ENCODE results near the gene ZNF410.

ZNF410 gene

DNA sequence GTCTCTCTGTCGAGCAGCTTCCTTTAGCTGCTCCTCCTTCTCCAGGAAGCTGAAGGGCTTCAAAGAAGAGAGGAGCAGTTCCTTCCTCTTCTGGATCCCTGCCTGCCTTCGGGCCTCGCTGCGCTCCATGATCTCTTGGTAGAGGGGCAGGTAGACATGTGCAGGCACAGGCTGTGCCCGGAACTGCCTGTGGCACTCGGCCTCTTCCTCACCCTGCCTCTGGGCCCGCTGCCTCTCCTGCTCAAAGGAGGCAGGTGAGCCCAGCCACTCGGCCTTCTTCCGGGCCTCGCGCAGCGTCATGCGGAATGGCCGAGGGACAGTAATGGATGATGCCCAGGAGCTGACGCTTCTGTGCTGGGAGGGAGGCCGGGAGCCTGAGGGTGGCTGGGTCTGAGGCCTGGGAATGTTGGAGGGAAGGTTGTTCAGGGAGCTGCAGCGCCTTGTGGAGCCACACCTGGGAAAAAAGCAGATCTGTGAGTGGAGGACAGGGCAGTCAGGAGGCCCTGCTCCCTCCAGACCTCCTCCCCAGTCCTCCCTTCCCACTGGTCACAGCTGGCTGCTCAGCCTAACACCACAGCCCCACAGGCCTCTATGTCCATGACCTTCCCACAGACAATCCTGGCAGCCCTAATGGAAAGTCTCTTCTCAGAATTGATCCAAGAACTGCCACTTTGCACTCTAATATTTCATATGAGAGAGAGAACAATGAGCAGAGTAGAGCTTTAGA, 57.9 kb downstream of the ZNF410 start:
- Mint-ChIP-seq H3K27ac (ENCODE audit: low read depth) (no peak overlapping the region), H3K27me3 (no peaks in the 10 kb centered on the region), H3K4me1 (peaks cover under 1% of the 10 kb centered on the region), H3K4me3 (no peak overlapping the region), H3K36me3 (ENCODE audit: insufficient read depth) (peaks cover 4% of the 10 kb centered on the region), H3K9me3 (no peaks in the 10 kb centered on the region)
- ATAC-seq (replicated peaks; ENCODE audit: extremely low read depth, poor library complexity, severe bottlenecking) (no peak), DNase-seq (ENCODE audit: low spot score in 2 of 2) (no peak)

- no peaks in the 10 kb centered on the region for H3K27me3 Mint-ChIP-seq
- no peak for ATAC-seq (replicated peaks; ENCODE audit: extremely low read depth, poor library complexity, severe bottlenecking)
- peaks cover 10% of the 10 kb centered on the region for H3K36me3 Mint-ChIP-seq (ENCODE audit: insufficient read depth)
- no peaks in the 10 kb centered on the region for H3K9me3 Mint-ChIP-seq
- H3K4me1 Mint-ChIP-seq: peaks cover 6% of the 10 kb centered on the region
- no peak overlapping the region for H3K27ac Mint-ChIP-seq (ENCODE audit: low read depth)
- H3K4me3 Mint-ChIP-seq: no peak overlapping the region
- DNase-seq (ENCODE audit: low spot score in 2 of 2): no peak
Observed at GRCh38 chr14:73945159-73945670, 58.6 kb downstream of the ZNF410 start.

- peak within 1 kb of the TSS; percentile 97 for H3K27ac Mint-ChIP-seq (ENCODE audit: low read depth)
- peaks cover 24% of the 10 kb centered on the region for H3K36me3 Mint-ChIP-seq (ENCODE audit: insufficient read depth)
- H3K9me3 Mint-ChIP-seq: no peaks in the 10 kb centered on the region
- H3K27me3 Mint-ChIP-seq: no peaks in the 10 kb centered on the region
- H3K4me1 Mint-ChIP-seq: peaks cover 14% of the 10 kb centered on the region
- peak; percentile 96 for ATAC-seq (replicated peaks; ENCODE audit: extremely low read depth, poor library complexity, severe bottlenecking)
- peak within 1 kb of the TSS; percentile 98 for H3K4me3 Mint-ChIP-seq
- DNase-seq (ENCODE audit: low spot score in 2 of 2): peak; percentile 87 to 92
Observed at GRCh38 chr14:73949752-73950734, 63.4 kb downstream of the ZNF410 start, which contains the start of the genes COQ6 and FAM161B. Gene COQ6 (plus strand): TSS chr14:73950302. CDS start chr14:73950333, 31 bp downstream. Gene FAM161B (minus strand): TSS chr14:73950094. CDS start chr14:73950026, 68 bp downstream.

GRCh38 chr14:73953731-73954130, 67.1 kb downstream of the ZNF410 start:
- no peaks in the 10 kb centered on the region for H3K9me3 Mint-ChIP-seq
- DNase-seq (ENCODE audit: low spot score in 2 of 2) (no peak), ATAC-seq (replicated peaks; ENCODE audit: extremely low read depth, poor library complexity, severe bottlenecking) (no peak)
- H3K27me3 Mint-ChIP-seq: no peaks in the 10 kb centered on the region
- H3K27ac Mint-ChIP-seq (ENCODE audit: low read depth): no peak overlapping the region
- no peak overlapping the region for H3K4me3 Mint-ChIP-seq
- peaks cover 14% of the 10 kb centered on the region for H3K4me1 Mint-ChIP-seq
- H3K36me3 Mint-ChIP-seq (ENCODE audit: insufficient read depth): peaks cover 55% of the 10 kb centered on the region

DNA sequence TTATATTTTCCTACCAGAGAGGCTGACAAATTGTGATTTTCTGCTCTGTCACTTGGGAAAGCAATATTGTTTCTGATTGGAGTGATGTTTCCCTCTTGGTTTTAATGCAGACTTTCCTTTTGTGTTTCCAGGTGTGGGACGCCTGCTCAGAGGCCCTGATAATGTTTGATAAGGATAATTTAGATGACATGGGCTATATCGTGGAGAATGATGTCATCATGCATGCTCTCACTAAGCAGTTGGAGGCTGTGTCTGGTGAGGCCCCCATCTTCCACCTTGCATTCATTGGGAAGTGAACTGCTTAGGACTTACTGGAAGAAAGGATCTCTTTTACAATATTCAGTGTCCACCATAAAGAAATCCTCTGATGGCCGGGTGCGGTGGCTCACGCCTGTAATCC, 69.0 kb downstream of the ZNF410 start:
- no peak for DNase-seq (ENCODE audit: low spot score in 2 of 2)
- peaks cover 8% of the 10 kb centered on the region for H3K4me1 Mint-ChIP-seq
- no peaks in the 10 kb centered on the region for H3K27me3 Mint-ChIP-seq
- peaks cover 60% of the 10 kb centered on the region for H3K36me3 Mint-ChIP-seq (ENCODE audit: insufficient read depth)
- H3K27ac Mint-ChIP-seq (ENCODE audit: low read depth): no peak overlapping the region
- H3K9me3 Mint-ChIP-seq: no peaks in the 10 kb centered on the region
- no peak for ATAC-seq (replicated peaks; ENCODE audit: extremely low read depth, poor library complexity, severe bottlenecking)
- no peak overlapping the region for H3K4me3 Mint-ChIP-seq

DNA sequence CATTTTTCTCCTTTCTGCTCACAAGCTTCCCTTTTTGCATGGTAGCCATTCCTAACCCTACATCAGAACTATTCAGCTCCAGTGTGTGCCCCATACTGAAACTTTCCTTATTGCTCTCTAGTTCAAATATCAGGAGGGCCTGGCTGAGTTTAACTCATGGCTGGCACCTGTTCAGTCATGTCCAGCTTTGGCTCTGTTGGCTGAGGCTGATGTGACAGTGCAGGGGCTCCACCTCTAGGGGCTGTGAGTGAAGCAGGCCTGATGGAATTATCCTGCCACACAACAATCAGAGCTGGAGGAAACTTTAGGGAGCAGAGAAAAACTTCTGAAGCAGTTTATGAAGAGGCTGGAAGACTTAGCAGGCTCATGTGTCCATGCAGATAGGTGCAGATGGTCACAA, 71.9 kb downstream of the ZNF410 start:
- H3K27ac Mint-ChIP-seq (ENCODE audit: low read depth): no peak overlapping the region
- DNase-seq (ENCODE audit: low spot score in 2 of 2): no peak
- no peaks in the 10 kb centered on the region for H3K4me1 Mint-ChIP-seq
- H3K27me3 Mint-ChIP-seq: no peaks in the 10 kb centered on the region
- no peaks in the 10 kb centered on the region for H3K9me3 Mint-ChIP-seq
- peaks cover 65% of the 10 kb centered on the region for H3K36me3 Mint-ChIP-seq (ENCODE audit: insufficient read depth)
- no peak overlapping the region for H3K4me3 Mint-ChIP-seq
- ATAC-seq (replicated peaks; ENCODE audit: extremely low read depth, poor library complexity, severe bottlenecking): no peak

DNA sequence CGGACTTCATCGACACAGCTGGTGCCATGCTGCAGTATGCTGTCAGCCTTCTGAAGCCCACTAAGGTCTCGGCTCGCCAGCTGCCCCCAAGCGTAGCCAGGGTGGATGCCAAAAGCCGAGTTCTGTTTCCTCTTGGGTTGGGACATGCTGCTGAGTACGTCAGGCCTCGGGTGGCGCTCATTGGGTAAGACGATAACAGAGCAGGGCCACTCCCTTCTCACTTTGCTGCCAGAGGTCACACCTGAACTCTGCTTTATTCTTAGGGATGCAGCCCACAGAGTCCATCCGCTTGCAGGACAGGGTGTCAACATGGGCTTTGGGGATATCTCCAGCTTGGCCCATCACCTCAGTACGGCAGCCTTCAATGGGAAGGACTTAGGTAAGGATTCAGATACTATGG, 74.5 kb downstream of the ZNF410 start:
- no peak for DNase-seq (ENCODE audit: low spot score in 2 of 2)
- ATAC-seq (replicated peaks; ENCODE audit: extremely low read depth, poor library complexity, severe bottlenecking): no peak
- peaks cover 50% of the 10 kb centered on the region for H3K36me3 Mint-ChIP-seq (ENCODE audit: insufficient read depth)
- H3K9me3 Mint-ChIP-seq: no peaks in the 10 kb centered on the region
- no peaks in the 10 kb centered on the region for H3K27me3 Mint-ChIP-seq
- H3K4me1 Mint-ChIP-seq: no peaks in the 10 kb centered on the region
- H3K27ac Mint-ChIP-seq (ENCODE audit: low read depth): no peak overlapping the region
- no peak overlapping the region for H3K4me3 Mint-ChIP-seq

- peaks cover 29% of the 10 kb centered on the region for H3K36me3 Mint-ChIP-seq (ENCODE audit: insufficient read depth)
- H3K9me3 Mint-ChIP-seq: no peaks in the 10 kb centered on the region
- H3K4me1 Mint-ChIP-seq: no peaks in the 10 kb centered on the region
- DNase-seq (ENCODE audit: low spot score in 2 of 2) (no peak), ATAC-seq (replicated peaks; ENCODE audit: extremely low read depth, poor library complexity, severe bottlenecking) (no peak)
- no peaks in the 10 kb centered on the region for H3K27me3 Mint-ChIP-seq
- H3K4me3 Mint-ChIP-seq: no peak overlapping the region
- peak overlapping the region; percentile 12 for H3K27ac Mint-ChIP-seq (ENCODE audit: low read depth)
Observed at GRCh38 chr14:73965216-73965615, 78.6 kb downstream of the ZNF410 start.

- no peak overlapping the region for H3K4me3 Mint-ChIP-seq
- DNase-seq (ENCODE audit: low spot score in 2 of 2) (no peak), ATAC-seq (replicated peaks; ENCODE audit: extremely low read depth, poor library complexity, severe bottlenecking) (no peak)
- H3K27ac Mint-ChIP-seq (ENCODE audit: low read depth): no peak overlapping the region
- H3K4me1 Mint-ChIP-seq: no peaks in the 10 kb centered on the region
- H3K36me3 Mint-ChIP-seq (ENCODE audit: insufficient read depth): peaks cover 21% of the 10 kb centered on the region
- H3K27me3 Mint-ChIP-seq: no peaks in the 10 kb centered on the region
- H3K9me3 Mint-ChIP-seq: no peaks in the 10 kb centered on the region
Observed at GRCh38 chr14:73968885-73969284, 82.2 kb downstream of the ZNF410 start.

DNA sequence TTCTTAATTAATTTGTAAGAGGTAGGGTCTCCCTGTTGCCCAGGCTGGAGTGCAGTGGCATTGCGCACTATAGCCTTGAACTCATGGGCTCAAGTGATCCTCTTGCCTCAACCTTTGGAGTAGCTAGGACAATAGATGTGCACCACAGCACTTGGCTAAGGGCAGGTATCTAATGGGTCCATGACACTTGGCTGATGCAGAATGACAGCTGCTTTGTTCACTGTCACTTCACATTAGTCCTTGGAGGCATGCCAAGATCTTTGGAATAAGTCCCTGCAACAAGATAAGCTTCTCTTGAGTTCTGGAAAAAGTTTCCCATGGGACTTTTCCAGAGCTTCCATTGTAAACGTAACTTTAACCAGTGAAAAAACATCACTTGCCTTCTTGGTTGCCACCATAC, 86.8 kb downstream of the ZNF410 start:
- peaks cover 16% of the 10 kb centered on the region for H3K36me3 Mint-ChIP-seq (ENCODE audit: insufficient read depth)
- DNase-seq (ENCODE audit: low spot score in 2 of 2): no peak
- H3K4me1 Mint-ChIP-seq: no peaks in the 10 kb centered on the region
- no peak overlapping the region for H3K27ac Mint-ChIP-seq (ENCODE audit: low read depth)
- no peak for ATAC-seq (replicated peaks; ENCODE audit: extremely low read depth, poor library complexity, severe bottlenecking)
- no peaks in the 10 kb centered on the region for H3K9me3 Mint-ChIP-seq
- no peaks in the 10 kb centered on the region for H3K27me3 Mint-ChIP-seq
- no peak overlapping the region for H3K4me3 Mint-ChIP-seq

DNA sequence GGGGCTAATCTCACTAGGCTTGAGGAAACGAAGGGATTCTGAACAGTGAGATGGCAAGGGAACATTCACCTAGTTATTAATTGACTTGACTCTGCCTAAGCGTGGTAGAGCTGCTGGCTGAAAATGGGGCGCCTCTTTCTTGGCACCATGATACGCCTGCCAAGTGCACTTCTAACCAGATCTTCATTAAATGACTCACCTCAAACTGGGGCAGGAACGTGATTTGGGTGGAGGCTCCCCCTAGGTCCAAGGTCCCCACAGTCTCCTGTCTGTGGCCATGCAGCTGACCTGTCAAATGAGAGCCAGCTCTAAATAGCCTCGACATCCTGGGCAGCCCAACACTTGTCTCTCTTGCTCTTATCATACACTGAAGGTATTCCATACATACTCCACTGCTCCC, 89.5 kb downstream of the ZNF410 start:
- no peaks in the 10 kb centered on the region for H3K9me3 Mint-ChIP-seq
- peaks cover 11% of the 10 kb centered on the region for H3K36me3 Mint-ChIP-seq (ENCODE audit: insufficient read depth)
- H3K4me1 Mint-ChIP-seq: no peaks in the 10 kb centered on the region

GRCh38 chr14:73977896-73978295, 91.2 kb downstream of the ZNF410 start:
- Mint-ChIP-seq H3K27me3 (no peaks in the 10 kb centered on the region), H3K9me3 (no peaks in the 10 kb centered on the region), H3K4me3 (no peak overlapping the region), H3K36me3 (ENCODE audit: insufficient read depth) (peaks cover 3% of the 10 kb centered on the region), H3K27ac (ENCODE audit: low read depth) (peak overlapping the region; percentile 66), H3K4me1 (no peaks in the 10 kb centered on the region)
- no peak for DNase-seq (ENCODE audit: low spot score in 2 of 2)
- no peak for ATAC-seq (replicated peaks; ENCODE audit: extremely low read depth, poor library complexity, severe bottlenecking)

More for the DNA sequence above, 89.5 kb downstream of the ZNF410 start:
- Mint-ChIP-seq H3K27me3 (no peaks in the 10 kb centered on the region), H3K27ac (ENCODE audit: low read depth) (no peak overlapping the region), H3K4me3 (no peak overlapping the region)
- ATAC-seq (replicated peaks; ENCODE audit: extremely low read depth, poor library complexity, severe bottlenecking) (no peak), DNase-seq (ENCODE audit: low spot score in 2 of 2) (no peak)

Data from central memory CD8-positive, alpha-beta T cell (primary cell).